T-helper 22 cell (primary cell): ENCODE measurements around the gene PGP.
A peak's percentile ranks its signal among the peaks of the same experiment; 100 is the strongest.

Source experiments
- DNase-seq: peaks from one replicate; pipeline ENCODE4 v3.0.0-alpha.2; 2020; ENCODE audit warnings: low read depth

The PGP gene

GRCh38 chr16:2180962-2181923, 33.4 kb downstream of the PGP start:
- DNase-seq = no peak

DNA sequence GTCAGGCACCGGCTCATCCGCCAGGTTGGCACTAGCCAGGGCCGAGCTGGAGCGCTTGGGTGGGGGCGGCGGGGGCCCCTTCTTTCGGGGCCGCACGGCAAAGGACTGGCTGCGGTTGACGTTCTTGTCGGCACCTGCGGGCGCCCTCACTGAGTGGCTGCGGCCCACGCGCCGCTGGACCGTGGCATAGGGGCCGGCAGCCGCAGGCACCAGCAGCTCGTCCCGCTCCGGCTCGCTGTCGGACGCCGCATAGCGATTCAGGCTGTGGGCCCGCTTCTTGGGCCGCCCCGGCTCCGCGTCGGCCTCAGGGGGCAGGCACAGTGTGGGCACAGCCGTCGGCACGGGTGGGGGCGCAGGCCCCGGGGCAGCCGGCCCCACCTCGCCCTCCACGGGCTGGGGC, 34.2 kb downstream of the PGP start:
- DNase-seq = no peak

GRCh38 chr16:2179576-2179975, 35.1 kb downstream of the PGP start:
- no peak for DNase-seq

- DNase-seq = no peak
These were observed 35.5 kb downstream of the PGP start for GRCh38 chr16:2179107-2179501.

- DNase-seq = peak; percentile 21
These were observed 36.1 kb downstream of the PGP start for GRCh38 chr16:2178321-2179106.

DNA sequence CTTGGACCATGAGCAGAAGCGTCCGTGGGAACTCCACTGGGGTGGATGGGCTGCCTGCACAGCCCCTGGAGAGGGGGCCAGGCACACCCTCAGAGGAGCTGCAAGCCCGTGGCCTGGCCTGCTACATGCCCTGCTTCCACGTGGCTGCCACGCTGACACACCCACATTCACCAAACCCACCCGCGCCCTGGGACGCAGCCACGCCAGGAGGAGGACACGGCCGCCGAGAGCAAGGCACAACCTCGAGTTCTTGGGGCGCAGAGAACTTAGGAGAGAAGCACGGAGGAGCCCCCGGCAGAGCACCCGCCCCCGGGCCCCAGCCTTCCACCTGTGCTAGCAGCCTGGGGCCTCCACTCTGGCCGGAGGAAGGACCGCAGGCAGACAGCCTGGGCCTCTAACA, 37.1 kb downstream of the PGP start:
- DNase-seq = no peak

DNA sequence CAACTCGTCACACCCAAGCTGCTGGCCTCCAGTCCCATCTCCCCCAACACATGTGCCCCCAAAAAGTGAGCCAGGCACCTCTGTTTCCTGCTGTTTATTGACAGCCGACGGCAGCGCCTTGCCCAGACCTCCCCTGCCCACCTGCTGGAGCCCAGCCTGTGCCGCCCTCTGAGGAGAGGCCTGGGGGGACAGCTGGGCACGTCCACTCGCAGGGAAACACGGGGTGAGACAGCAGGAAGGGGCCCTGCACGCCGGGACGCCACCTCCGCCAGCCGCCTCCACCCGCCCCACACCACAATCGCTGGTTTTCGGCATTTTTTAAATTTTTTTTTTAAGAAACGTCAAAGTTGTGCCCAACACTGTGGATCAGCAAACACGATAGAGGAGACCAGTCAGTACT, 37.5 kb downstream of the PGP start:
- DNase-seq = no peak

DNA sequence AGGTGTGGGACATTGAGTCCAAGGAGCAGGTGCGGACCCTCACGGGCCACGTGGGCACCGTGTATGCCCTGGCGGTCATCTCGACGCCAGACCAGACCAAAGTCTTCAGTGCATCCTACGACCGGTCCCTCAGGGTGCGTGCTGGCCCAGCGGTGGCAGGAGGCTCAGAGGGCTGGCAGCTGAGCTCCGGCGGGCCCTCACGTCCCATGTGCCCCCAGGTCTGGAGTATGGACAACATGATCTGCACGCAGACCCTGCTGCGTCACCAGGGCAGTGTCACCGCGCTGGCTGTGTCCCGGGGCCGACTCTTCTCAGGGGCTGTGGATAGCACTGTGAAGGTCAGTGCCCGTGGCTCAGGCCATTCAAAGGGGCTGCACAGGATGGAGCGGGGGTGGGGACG, 38.6 kb downstream of the PGP start:
- DNase-seq = no peak

GRCh38 chr16:2175454-2175853, 39.2 kb downstream of the PGP start:
- no peak for DNase-seq

DNA sequence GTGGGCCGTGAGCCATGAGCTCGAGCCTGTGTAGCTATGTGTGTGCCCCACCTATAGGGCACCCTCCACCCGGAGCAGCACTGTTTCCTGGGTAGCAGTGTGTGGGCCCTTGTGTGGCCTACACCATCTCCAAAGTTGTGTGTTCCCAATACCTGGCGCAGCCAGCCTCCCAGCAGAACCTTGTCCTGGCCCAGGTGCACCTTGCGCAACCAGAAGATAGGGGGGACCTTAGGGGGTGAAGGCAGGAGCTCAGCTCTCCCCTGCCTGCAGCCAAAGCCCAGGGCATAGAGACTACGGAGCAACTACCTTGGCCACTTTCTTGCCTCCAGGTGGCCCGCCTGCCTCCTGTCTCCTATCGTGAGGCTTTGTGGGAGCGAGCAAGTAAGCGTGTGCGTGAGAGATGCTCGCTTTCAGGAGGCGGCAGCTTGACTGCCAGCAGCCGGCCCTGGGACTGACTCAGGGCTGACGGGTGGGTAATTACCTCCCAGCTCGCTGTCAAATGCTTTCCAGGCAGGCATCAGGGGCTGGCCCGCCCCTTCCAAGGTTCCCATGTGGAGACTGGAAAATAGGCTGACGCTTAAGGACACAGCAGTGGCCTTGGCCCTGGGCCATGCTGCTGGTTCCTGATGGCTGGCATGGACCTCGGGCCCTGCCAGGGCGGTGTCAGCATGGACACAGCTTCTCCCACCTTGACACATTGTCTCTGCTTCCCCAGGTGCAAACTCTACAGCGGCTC, 40.1 kb downstream of the PGP start:
- DNase-seq = no peak

GRCh38 chr16:2173916-2174315, 40.7 kb downstream of the PGP start:
- no peak for DNase-seq

DNA sequence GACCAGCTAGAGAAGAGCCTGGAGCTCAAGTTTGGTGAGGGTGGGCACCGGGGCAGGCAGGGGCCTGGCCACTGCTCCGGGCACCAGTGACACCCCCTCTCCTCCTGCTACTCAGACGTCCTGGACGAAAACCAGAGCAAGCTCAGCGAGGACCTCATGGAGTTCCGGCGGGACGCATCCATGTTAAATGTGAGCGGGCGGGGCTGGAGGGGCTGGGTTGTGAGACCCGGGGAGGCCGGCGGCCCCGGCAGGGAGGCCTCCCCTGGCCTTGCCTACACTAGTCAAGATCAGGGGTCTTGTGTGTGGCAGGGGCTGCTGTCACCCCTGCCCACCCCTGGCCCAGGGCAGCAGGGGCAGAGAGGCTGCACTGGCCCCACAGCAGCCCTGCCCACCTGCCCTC, 41.3 kb downstream of the PGP start:
- DNase-seq = no peak

GRCh38 chr16:2172688-2173335, 41.8 kb downstream of the PGP start:
- no peak for DNase-seq

- no peak for DNase-seq
These were observed 43.0 kb downstream of the PGP start for GRCh38 chr16:2171601-2172178.

DNA sequence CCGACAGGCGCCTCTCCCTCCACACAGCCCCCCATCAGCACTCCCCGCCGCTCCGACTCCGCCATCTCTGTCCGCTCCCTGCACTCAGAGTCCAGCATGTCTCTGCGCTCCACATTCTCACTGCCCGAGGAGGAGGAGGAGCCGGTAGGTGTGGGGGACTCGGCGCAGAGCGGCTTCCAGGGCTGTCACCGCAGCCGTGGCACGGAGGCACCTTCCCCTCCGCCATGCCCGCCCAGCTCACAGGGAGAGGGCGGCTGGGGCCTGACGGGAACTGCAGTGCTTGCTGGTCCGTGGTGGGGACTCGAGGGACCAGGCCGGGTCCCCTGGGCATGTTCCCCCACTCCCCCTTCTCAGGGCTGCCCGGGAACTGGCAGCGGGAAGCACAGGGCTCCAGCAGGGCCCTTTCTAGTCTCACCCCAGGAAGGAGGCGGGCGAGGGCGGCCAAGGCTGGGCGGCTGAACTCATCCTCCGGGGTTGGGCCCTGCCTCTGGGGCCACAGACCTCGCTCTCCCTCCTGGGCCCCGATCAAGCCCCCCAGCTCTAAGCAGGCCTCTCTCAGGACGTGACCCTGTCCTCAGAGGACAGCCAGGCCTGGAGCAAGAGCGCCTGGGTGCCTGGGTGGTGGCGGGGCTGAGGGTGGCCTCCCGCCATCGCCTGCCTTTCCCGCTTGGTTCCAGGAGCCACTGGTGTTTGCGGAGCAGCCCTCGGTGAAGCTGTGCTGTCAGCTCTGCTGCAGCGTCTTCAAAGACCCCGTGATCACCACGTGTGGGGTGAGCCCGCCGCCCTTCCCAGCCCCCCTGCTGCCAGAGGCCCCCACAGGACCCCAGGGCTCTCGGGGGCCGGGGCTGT, 43.8 kb downstream of the PGP start:
- DNase-seq = no peak

- DNase-seq = no peak
These were observed 44.6 kb downstream of the PGP start for GRCh38 chr16:2170080-2170479.

- no peak for DNase-seq
These were observed 47.5 kb downstream of the PGP start for GRCh38 chr16:2167068-2167638.

GRCh38 chr16:2166263-2167067, 48.2 kb downstream of the PGP start:
- no peak for DNase-seq

- no peak for DNase-seq
These were observed 48.8 kb downstream of the PGP start for GRCh38 chr16:2165861-2166260.
